ENCODE data around the gene SPEM2. TPM values are rescaled to one million over a fixed set of nuclear protein-coding genes. Genes with fewer than 3 reads are reported as not detected.

SPEM2 gene
- total and polyA plus RNA-seq, 2 of the 4 experiments (the other 2 are of a cell fraction), result not detected

GRCh38 chr17:7413346-7413985 lies 11.9 kb upstream of the SPEM2 start:
- Histone ChIP-seq H2AK9ac (replicated peaks; ENCODE audit: low read depth, low read length, poor library complexity) (peak overlapping the region; percentile 37), H3K79me1 (ENCODE audit: low read depth in 1 of 2, low read length in 2 of 2) (peaks cover 0 to 3% of the 10 kb centered on the region in 2 experiments; a peak in 1 of 4 replicates), H4K5ac (ENCODE audit: low read depth, low read length) (no peak overlapping the region), H2BK15ac (ENCODE audit: low read depth, low read length) (no peak overlapping the region), H2AK5ac (ENCODE audit: low read depth, low read length) (no peak overlapping the region), H4K91ac (ENCODE audit: insufficient read depth, low read depth, low read length) (no peak overlapping the region), H3K9ac (ENCODE audit: low read depth, low read length) (no peak overlapping the region), H2BK20ac (ENCODE audit: low read depth, low read length) (no peak overlapping the region), H3K4me1 (ENCODE audit: control insufficient read depth, insufficient read depth, low read length) (peaks cover 4% of the 10 kb centered on the region; the same call in 1 of the 2 replicates), H4K8ac (ENCODE audit: low read depth in 2 of 2, low read length in 2 of 2) (no peak overlapping the region), H3K27ac (ENCODE audit: insufficient read depth, low read length) (no peak overlapping the region), H3K36me3 (ENCODE audit: control insufficient read depth, insufficient read depth, low read length) (peaks cover 51% of the 10 kb centered on the region), H3K27me3 (ENCODE audit: control insufficient read depth, insufficient read depth, low read length) (no peaks in the 10 kb centered on the region), H2BK5ac (ENCODE audit: low read depth, low read length, poor library complexity, severe bottlenecking) (no peak overlapping the region), H3K56ac (ENCODE audit: extremely low read depth, insufficient read depth, low read length) (no peak overlapping the region), H3K4me2 (ENCODE audit: low read depth, low read length) (no peak overlapping the region), H4K20me1 (ENCODE audit: insufficient read depth, low read length) (peaks cover 7% of the 10 kb centered on the region; the same call in 1 of the 2 replicates), H2AFZ (replicated peaks; ENCODE audit: low read length, poor library complexity) (no peak overlapping the region), H2BK120ac (ENCODE audit: low read depth, low read length) (no peak overlapping the region), H3K18ac (ENCODE audit: low read depth, low read length) (no peak overlapping the region), H3K4me3 (ENCODE audit: insufficient read depth, low read depth, low read length) (no peak overlapping the region), H3K4ac (ENCODE audit: low read depth, low read length) (no peak overlapping the region), H3K14ac (replicated peaks; ENCODE audit: low read depth, low read length) (no peak overlapping the region), H3K9me3 (ENCODE audit: control insufficient read depth, insufficient read depth, low read length) (no peaks in the 10 kb centered on the region), H3K23ac (ENCODE audit: low read depth, low read length) (no peak overlapping the region), H3K9me1 (ENCODE audit: insufficient read depth, low read length) (peaks cover 7% of the 10 kb centered on the region; the same call in 1 of the 2 replicates)
- in situ Hi-C loops (cut with MboI; ENCODE audit: low sequenced_read_pairs) (no loop called here), intact Hi-C loops (cut with micrococcal nuclease) (no loop called here), dilution Hi-C loops (cut with HindIII; ENCODE audit: low sequenced_read_pairs, unreplicated experiment) (no loop called here)
- POLR2A ChIA-PET (ENCODE audit: unreplicated experiment), result interaction anchor here (1.0 kb wide), 1 partner anchor 9 kb away, joined by 5 read pairs; the partner anchor contains the start of gene TMEM256
- ATAC-seq (ENCODE audit: low read depth) (peak; percentile 69), DNase-seq (peak; percentile 62)
- CTCF ChIA-PET, result no interaction called here
- WGBS, 2 experiments (ENCODE audit: extremely low coverage in 2 of 2, insufficient read length in 1 of 2), result no CpG with 5 or more reads among the region's 6 CpGs
- TF ChIP-seq USF2 (IDR thresholded peaks at IDR 0.05; ENCODE audit: low read depth, low read length), result peak; percentile 33; the same call in 1 of the 2 replicates
- no peak for TF ChIP-seq BHLHE40 (IDR thresholded peaks at IDR 0.05; ENCODE audit: low read depth, low read length)
- no TSS peak for BruUV-seq (replicated peaks)
